Activated CD4-positive, alpha-beta T cell treated with anti-CD3 and anti-CD28 coated beads, Interleukin-2, amount 50 U/mL, for 24 hours (primary cell): ENCODE measurements around the gene PRRX1.

Source experiments
- DNase-seq, 2 donors: peaks; one replicate each; pipeline ENCODE4 v3.0.0-alpha.2; 2020; ENCODE audit warnings: low read depth in 1 of 2, low spot score in 1 of 2

Gene PRRX1

DNA sequence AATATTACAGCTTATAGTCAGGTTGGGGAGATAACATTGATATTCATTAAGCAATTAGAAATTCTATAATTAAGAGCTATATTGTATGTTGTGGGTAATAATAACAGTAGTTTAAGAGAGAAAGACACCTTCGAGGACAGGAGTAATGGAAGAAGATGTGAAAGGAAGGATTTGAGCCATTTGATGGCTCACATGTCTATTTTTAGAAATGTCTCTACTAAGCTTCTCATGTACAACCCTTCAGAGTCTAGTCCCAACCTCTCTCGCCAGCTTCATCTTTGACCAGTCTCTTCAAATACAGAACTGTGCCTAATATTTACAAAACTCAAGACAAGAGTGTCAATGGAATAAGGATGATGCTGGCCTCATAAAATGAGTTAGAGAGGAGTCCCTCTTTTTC is 95.1 kb downstream of the PRRX1 start:
- DNase-seq, result no peak

DNA sequence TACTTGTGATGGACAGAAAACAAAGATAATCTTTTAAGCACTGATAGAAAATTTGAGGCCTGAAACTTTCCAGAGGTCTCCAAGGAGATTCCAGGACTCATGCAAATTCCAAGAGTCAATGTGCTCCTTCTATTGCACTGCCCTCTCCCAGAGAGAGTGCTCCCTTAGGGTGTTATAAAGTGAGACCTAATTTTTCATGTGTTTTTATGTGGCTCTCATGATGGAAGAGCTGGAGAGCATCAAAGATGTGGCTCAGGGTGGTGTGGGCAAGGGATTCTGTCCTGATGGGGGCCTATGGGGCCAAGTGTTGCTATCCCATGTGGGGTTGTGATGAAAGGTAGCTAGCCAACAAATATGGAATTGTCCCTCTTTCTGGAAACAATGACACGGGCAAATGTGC is 101.3 kb downstream of the PRRX1 start:
- DNase-seq, result no peak

DNA sequence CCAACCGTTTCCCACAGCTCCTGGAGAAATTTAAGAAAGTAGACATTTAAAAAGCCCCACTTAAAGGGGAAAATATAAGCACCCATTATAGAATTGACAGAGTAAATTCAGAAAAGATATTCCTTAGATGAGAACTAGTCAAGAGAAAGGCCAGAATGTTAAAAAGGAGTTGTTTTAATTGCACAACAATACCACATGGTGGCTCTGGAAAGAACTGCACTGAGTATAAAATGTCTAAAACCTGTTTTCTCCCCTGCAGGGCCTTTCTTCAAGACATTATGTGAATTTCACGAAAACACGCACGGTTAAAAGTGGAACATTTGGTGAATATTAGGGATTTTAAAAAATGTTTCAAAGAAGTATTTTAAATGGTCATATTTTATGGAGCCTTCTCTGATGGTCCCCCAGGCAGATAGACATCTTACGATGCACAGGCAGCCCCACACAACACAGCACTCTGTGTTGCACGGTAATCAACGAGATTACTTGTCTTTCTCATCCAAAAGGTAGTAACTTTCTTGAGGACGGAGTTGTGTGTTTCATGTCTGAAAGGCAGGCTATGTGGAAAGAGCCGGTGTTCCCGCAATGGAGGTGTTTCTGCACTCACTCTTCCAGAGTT is 101.9 kb downstream of the PRRX1 start:
- no peak for DNase-seq

DNA sequence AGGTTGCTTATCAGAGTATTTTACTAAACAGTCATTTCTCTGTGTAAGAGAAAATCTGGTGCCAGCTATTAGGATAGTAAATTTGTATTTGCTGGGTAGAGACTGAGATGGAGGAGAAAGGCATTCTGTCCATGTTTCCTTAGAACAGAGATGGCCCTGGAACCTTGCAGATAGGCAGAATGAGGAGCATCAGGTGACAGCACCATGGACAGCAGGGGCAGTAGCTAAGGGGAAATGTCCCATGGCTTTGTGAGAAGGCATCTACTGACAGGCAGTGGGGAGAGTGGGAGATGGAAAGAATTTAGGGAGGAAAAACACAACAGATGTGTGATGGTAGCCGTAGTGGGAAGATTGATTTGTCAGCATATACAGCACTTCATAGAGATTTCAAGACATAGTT is 105.0 kb downstream of the PRRX1 start:
- no peak for DNase-seq

DNA sequence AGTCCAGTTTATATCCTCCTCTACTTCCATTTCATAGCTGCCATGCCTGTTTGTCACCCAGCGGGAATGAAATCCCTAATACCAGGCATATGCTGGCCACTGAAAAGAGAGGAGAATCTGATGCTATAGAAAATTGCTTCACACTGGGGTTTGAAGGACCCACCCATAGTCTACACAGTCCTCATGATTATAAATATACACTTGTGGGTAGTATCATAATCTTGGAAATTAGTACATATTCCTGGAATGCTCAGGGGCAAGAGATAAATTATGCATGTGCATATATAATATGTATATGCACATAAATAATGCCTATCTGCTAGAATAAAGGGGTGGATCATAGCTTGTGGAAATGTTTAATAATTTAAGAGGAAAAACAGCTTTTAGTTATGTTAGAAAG is 105.8 kb downstream of the PRRX1 start:
- DNase-seq, result no peak

- DNase-seq, result no peak
These were observed 106.3 kb downstream of the PRRX1 start for GRCh38 chr1:170770254-170770653.

GRCh38 chr1:170776252-170776651 is 112.3 kb downstream of the PRRX1 start:
- DNase-seq, result no peak

DNA sequence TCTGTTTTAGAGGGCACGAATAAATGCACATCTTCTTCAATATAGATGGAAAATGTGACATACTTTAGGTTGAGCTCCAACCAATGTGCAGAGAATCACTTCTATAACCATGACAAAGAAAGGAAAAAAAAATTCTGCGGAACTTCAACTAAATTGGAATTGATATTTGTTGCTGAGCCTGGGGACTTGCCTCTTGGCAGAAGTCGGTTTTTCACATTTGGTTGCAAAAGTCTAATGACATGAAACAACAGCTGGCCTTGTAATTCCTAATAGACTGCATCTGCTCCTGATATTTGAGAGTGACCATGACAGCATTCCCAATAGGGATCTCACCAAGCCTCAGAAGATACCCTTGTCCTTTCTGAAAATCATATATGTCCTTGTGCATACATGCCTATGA is 112.8 kb downstream of the PRRX1 start:
- DNase-seq, result no peak
